HCT116 (cell line): ENCODE data around the gene FAH. TPM values are rescaled to one million over a fixed set of nuclear protein-coding genes. Genes with fewer than 3 reads are reported as not detected.

ENCODE experiments used
- ATAC-seq: fragments of 200-7000 bp; cut with Tn5 transposase; 2 replicates; pipeline ENCODE4 v1.9.1; 2020; ENCODE audit warnings: mild to moderate bottlenecking, moderate library complexity
- BruUV-seq: library from RNA; stranded (reverse); fragments of 400-500 nt; replicated peaks from 2 replicates; lab custom pipeline; 2021; lab: Mats Ljungman, UMichigan
- CTCF ChIA-PET: fragments of 300-600 bp; sonication (Branson Sonifier 250); formaldehyde crosslinking; loops from one replicate; lab custom pipeline; 2021; ENCODE audit warnings: antibody characterized with exemption; lab: Charles Lee
- POLR2A ChIA-PET: fragments of 300-600, 350-600 bp; sonication (Branson Sonifier 250); formaldehyde crosslinking; loops from one replicate; lab custom pipeline; 2021; ENCODE audit warnings: antibody characterized with exemption; lab: Charles Lee
- RAD21 ChIA-PET, 2 experiments: fragments of 300-600 bp; sonication (Branson Sonifier 250); formaldehyde crosslinking; loops; one replicate each; lab custom pipeline; 2023; ENCODE audit warnings: low total read pairs in 2 of 2; ENCODE audit not compliant: uncharacterized antibody in 2 of 2, unreplicated experiment in 2 of 2, low non-redundant PET in 1 of 2; lab: Charles Lee
- DNase-seq: peaks from one replicate; pipeline ENCODE4 v3.0.0-alpha.2; 2010; ENCODE audit warnings: low read depth, low spot score
- H2AFZ ChIP-seq: fragments of 200-600 bp; shearing (Covaris generic), sonication (generic); 2 replicates; pipeline ENCODE4 v1.6.1; 2017; ENCODE audit warnings: low read depth, mixed run types, mixed read lengths, antibody characterized with exemption, low read length; ENCODE audit not compliant: poor library complexity, severe bottlenecking
- H3K27ac ChIP-seq: 2 replicates; pipeline ENCODE4 v1.5.1; 2012; ENCODE audit warnings: low read depth, low read length
- H3K27me3 ChIP-seq: fragments of 200-600 bp; sonication (generic); 2 replicates; pipeline ENCODE4 v1.6.1; 2016; ENCODE audit warnings: mixed run types, low read length, mixed read lengths; ENCODE audit not compliant: insufficient read depth
- H3K36me3 ChIP-seq, 2 experiments: fragments of 200-500 bp in 1 of 2; fragments of 200-600 bp in 1 of 2; sonication (Bioruptor generic) in 1 of 2; sonication (generic) in 1 of 2; 2 replicates each; pipeline versions ENCODE4 v1.5.1 to v1.6.1; 2014 to 2016; ENCODE audit warnings: low read length in 2 of 2, inconsistent platforms in 1 of 2, mixed read lengths in 1 of 2, mixed run types in 1 of 2; ENCODE audit not compliant: insufficient read depth in 2 of 2, control insufficient read depth in 1 of 2
- H3K4me1 ChIP-seq, 2 experiments: fragments of 200-600 bp in 1 of 2; sonication (generic) in 1 of 2; 2 replicates each; pipeline versions ENCODE4 v1.5.1 to v1.6.1; 2012 to 2017; ENCODE audit warnings: low read length in 2 of 2, inconsistent platforms in 1 of 2, mild to moderate bottlenecking in 1 of 2, mixed read lengths in 1 of 2, mixed run types in 1 of 2, moderate library complexity in 1 of 2; ENCODE audit not compliant: insufficient read depth in 2 of 2, control insufficient read depth in 1 of 2
- H3K4me2 ChIP-seq: fragments of 200-600 bp; sonication (generic); 2 replicates; pipeline ENCODE4 v1.6.1; 2017; ENCODE audit warnings: mixed run types, low read length, mixed read lengths
- H3K4me3 ChIP-seq, 2 experiments: fragments of 200-600 bp in 1 of 2; sonication (generic) in 1 of 2; replicated peaks in 1 of 2; 2 replicates each; pipeline ENCODE4 v1.5.1; 2011 to 2016; ENCODE audit warnings: low read length in 2 of 2, control low read depth in 1 of 2, low read depth in 1 of 2, mild to moderate bottlenecking in 1 of 2, mixed read lengths in 1 of 2, mixed run types in 1 of 2
- H3K79me2 ChIP-seq: fragments of 200-600 bp; sonication (generic); 2 replicates; pipeline ENCODE4 v1.6.1; 2017; ENCODE audit warnings: mild to moderate bottlenecking, mixed run types, low read length, moderate library complexity, mixed read lengths; ENCODE audit not compliant: insufficient read depth
- H3K9ac ChIP-seq: fragments of 200-600 bp; sonication (generic); 2 replicates; pipeline ENCODE4 v1.6.1; 2016; ENCODE audit warnings: low read length, mixed read lengths
- H3K9me2 ChIP-seq: fragments of 200-600 bp; sonication (generic), shearing (Covaris generic); 2 replicates; pipeline ENCODE4 v1.6.1; 2017; ENCODE audit warnings: mixed run types, mild to moderate bottlenecking, moderate library complexity; ENCODE audit not compliant: insufficient read depth
- H3K9me3 ChIP-seq, 2 experiments: fragments of 200-500 bp in 1 of 2; fragments of 200-600 bp in 1 of 2; sonication (Bioruptor generic) in 1 of 2; sonication (generic) in 1 of 2; 2 replicates each; pipeline ENCODE4 v1.6.1; 2014 to 2017; ENCODE audit warnings: low read length in 2 of 2, mixed read lengths in 2 of 2, inconsistent platforms in 1 of 2, low read depth in 1 of 2, mild to moderate bottlenecking in 1 of 2, mixed run types in 1 of 2, moderate library complexity in 1 of 2; ENCODE audit not compliant: control insufficient read depth in 1 of 2, insufficient read depth in 1 of 2
- H4K20me1 ChIP-seq: fragments of 200-600 bp; sonication (generic), shearing (Covaris generic); 2 replicates; pipeline ENCODE4 v1.6.1; 2017; ENCODE audit warnings: mixed run types, mild to moderate bottlenecking, moderate library complexity; ENCODE audit not compliant: insufficient read depth
- CBX3 ChIP-seq: IDR thresholded peaks from 2 replicates; pipeline ENCODE4 v1.6.1; 2012; ENCODE audit warnings: low read depth
- CEBPB ChIP-seq: IDR thresholded peaks from 2 replicates; pipeline ENCODE4 v1.6.1; 2012; ENCODE audit warnings: low read depth
- EGR1 ChIP-seq: IDR thresholded peaks from 2 replicates; pipeline ENCODE4 v1.6.1; 2012; ENCODE audit warnings: low read depth
- EZH2 ChIP-seq: fragments of 200-600 bp; sonication (generic); IDR thresholded peaks from 2 replicates; pipeline ENCODE4 v1.6.1; 2017; ENCODE audit warnings: antibody characterized with exemption, mixed run types
- EZH2phosphoT487 ChIP-seq: fragments of 200-600 bp; IDR thresholded peaks from 2 replicates; pipeline ENCODE4 v1.6.1; 2018; ENCODE audit warnings: antibody characterized with exemption, borderline replicate concordance
- FOSL1 ChIP-seq: IDR thresholded peaks from 2 replicates; pipeline ENCODE4 v1.6.1; 2012; ENCODE audit warnings: low read depth
- MAX ChIP-seq: IDR thresholded peaks from 2 replicates; pipeline ENCODE4 v1.6.1; 2012
- REST ChIP-seq: IDR thresholded peaks from 2 replicates; pipeline ENCODE4 v1.6.1; 2012; ENCODE audit warnings: low read depth
- intact Hi-C: fragments of 100-400 bp; cut with micrococcal nuclease; formaldehyde crosslinking; loops from 2 replicates; pipeline ENCODE4 v1.10.0; 2022
- total RNA-seq: library from RNA; stranded (reverse); gene quantifications from one replicate; pipeline ENCODE4 v1.2.1, GENCODE V29; 2021; ENCODE audit not compliant: unreplicated experiment

FAH gene
- total RNA-seq, 1 experiment from 2014 or later: 20.0 TPM

GRCh38 chr15:80179935-80180334 lies 27.1 kb downstream of the FAH start (continued):
- TF ChIP-seq REST (no peak), CEBPB (no peak), EGR1 (no peak), MAX (no peak), EZH2 (no peak), EZH2phosphoT487 (no peak)
- TF ChIP-seq, all 23 proteins: peak for 0

GRCh38 chr15:80180468-80180867 lies 27.7 kb downstream of the FAH start:
- CTCF ChIA-PET: no interaction called here
- POLR2A ChIA-PET: no interaction called here
- H2AFZ ChIP-seq: no peak overlapping the region
- intact Hi-C loops: no loop called here
- H3K9me2 ChIP-seq: no peaks in the 10 kb centered on the region
- no peaks in the 10 kb centered on the region for H3K27me3 ChIP-seq
- no peak overlapping the region for H3K4me3 ChIP-seq
- no peaks in the 10 kb centered on the region for H4K20me1 ChIP-seq
- no peak for ATAC-seq
- RAD21 ChIA-PET: no interaction called here
- no peaks in the 10 kb centered on the region for H3K36me3 ChIP-seq
- no peaks in the 10 kb centered on the region for H3K79me2 ChIP-seq
- DNase-seq: no peak
- no TSS peak for BruUV-seq
- no peaks in the 10 kb centered on the region for H3K9me3 ChIP-seq
- no peak overlapping the region for H3K9ac ChIP-seq
- H3K4me1 ChIP-seq: peaks cover 0 to 10% of the 10 kb centered on the region in 2 experiments; a peak in 2 of 4 replicates
- H3K4me2 ChIP-seq: no peak overlapping the region
- no peak for TF ChIP-seq REST
- no peak for TF ChIP-seq CBX3
- no peak for TF ChIP-seq FOSL1
- TF ChIP-seq, all 23 proteins: peak for 0
- H3K27ac ChIP-seq: no peak overlapping the region
